Neural progenitor cell (in vitro differentiated cells): ENCODE data around the gene IQCK. TPM values are rescaled to one million over a fixed set of nuclear protein-coding genes. Genes with fewer than 3 reads are reported as not detected.
A peak's percentile ranks its signal among the peaks of the same experiment; 100 is the strongest.

Source experiments
- DNase-seq: peaks from one replicate; pipeline ENCODE4 v3.0.0-alpha.2; 2016; ENCODE audit warnings: low spot score
- H2AFZ ChIP-seq: fragments of 200-600 bp; sonication (generic); replicated peaks from 2 replicates; pipeline ENCODE4 v1.6.1; 2016; ENCODE audit warnings: antibody characterized with exemption
- H3F3A ChIP-seq: fragments of 200-600 bp; sonication (generic); 2 replicates; pipeline ENCODE4 v1.6.1; 2016; ENCODE audit warnings: antibody characterized with exemption, low read depth
- H3K27ac ChIP-seq: fragments of 200-600 bp; sonication (generic); 2 replicates; pipeline ENCODE4 v1.5.1; 2016; ENCODE audit warnings: mild to moderate bottlenecking
- H3K27me3 ChIP-seq: fragments of 200-600 bp; sonication (generic); 2 replicates; pipeline ENCODE4 v1.6.1; 2016; ENCODE audit warnings: mild to moderate bottlenecking, moderate library complexity
- H3K36me3 ChIP-seq: fragments of 200-600 bp; sonication (generic); 2 replicates; pipeline ENCODE4 v1.5.1; 2016
- H3K4me1 ChIP-seq: fragments of 200-600 bp; sonication (generic); 2 replicates; pipeline ENCODE4 v1.6.1; 2016; ENCODE audit warnings: mixed run types
- H3K4me2 ChIP-seq: fragments of 200-600 bp; sonication (generic); 2 replicates; pipeline ENCODE4 v1.6.1; 2016
- H3K4me3 ChIP-seq: fragments of 200-600 bp; sonication (generic); 2 replicates; pipeline ENCODE4 v1.5.1; 2016
- H3K79me2 ChIP-seq: fragments of 200-600 bp; sonication (generic); 2 replicates; pipeline ENCODE4 v1.6.1; 2016; ENCODE audit warnings: low read depth
- H3K9ac ChIP-seq: fragments of 200-600 bp; sonication (generic); 2 replicates; pipeline ENCODE4 v1.6.1; 2016
- H3K9me3 ChIP-seq: fragments of 200-600 bp; sonication (generic); 2 replicates; pipeline ENCODE4 v1.5.1; 2016; ENCODE audit warnings: low read depth
- H4K20me1 ChIP-seq: fragments of 200-600 bp; sonication (generic); 2 replicates; pipeline ENCODE4 v1.6.1; 2016; ENCODE audit warnings: low read depth
- H3K27ac Mint-ChIP-seq: 3 replicates; pipeline ENCODE4 v1.8.0; 2021; ENCODE audit warnings: mixed read lengths
- H3K27me3 Mint-ChIP-seq: 2 replicates; pipeline ENCODE4 v1.8.0; 2022; ENCODE audit warnings: low read depth, mild to moderate bottlenecking, inconsistent platforms, moderate library complexity, mixed read lengths; ENCODE audit not compliant: insufficient read depth
- H3K36me3 Mint-ChIP-seq: 3 replicates; pipeline ENCODE4 v1.8.0; 2021; ENCODE audit warnings: mixed read lengths
- H3K4me1 Mint-ChIP-seq: 3 replicates; pipeline ENCODE4 v1.8.0; 2021; ENCODE audit warnings: mixed read lengths
- H3K4me3 Mint-ChIP-seq: 3 replicates; pipeline ENCODE4 v1.8.0; 2021; ENCODE audit warnings: mild to moderate bottlenecking, moderate library complexity, mixed read lengths
- H3K9me3 Mint-ChIP-seq: 3 replicates; pipeline ENCODE4 v1.8.0; 2020; ENCODE audit warnings: mixed read lengths
- EZH2 ChIP-seq: fragments of 200-600 bp; sonication (generic); IDR thresholded peaks from 2 replicates; pipeline ENCODE4 v1.6.1; 2017; ENCODE audit warnings: antibody characterized with exemption, mild to moderate bottlenecking, moderate library complexity
- EZH2phosphoT487 ChIP-seq: fragments of 200-600 bp; sonication (generic); IDR thresholded peaks from 2 replicates; pipeline ENCODE4 v1.6.1; 2017; ENCODE audit warnings: antibody characterized with exemption
- total RNA-seq: library from RNA; depleted of rRNA; stranded (reverse); fragments of >200 nt; gene quantifications from 2 replicates; pipeline ENCODE4 v1.2.3, GENCODE V29; 2015; ENCODE audit warnings: low replicate concordance
- TF ChIP-seq, protein P1 (sequence below): fragments of 200-600 bp; sonication (generic); IDR thresholded peaks from 2 replicates; pipeline ENCODE4 v1.5.1; 2017; ENCODE audit warnings: antibody characterized with exemption, mild to moderate bottlenecking

IQCK gene
- total RNA-seq, 1 donor from 2014 or later = 22.1 TPM

GRCh38 chr16:19874026-19874425 is 156.0 kb downstream of the IQCK start:
- Histone ChIP-seq H3K9ac (no peak overlapping the region), H3K79me2 (peaks cover 99% of the 10 kb centered on the region), H3F3A (peaks cover 28% of the 10 kb centered on the region), H2AFZ (no peak overlapping the region), H3K27ac (no peak overlapping the region), H3K9me3 (no peaks in the 10 kb centered on the region), H3K4me3 (no peak overlapping the region), H3K4me1 (peaks cover 25% of the 10 kb centered on the region), H4K20me1 (peaks cover 45% of the 10 kb centered on the region), H3K36me3 (no peaks in the 10 kb centered on the region), H3K27me3 (no peaks in the 10 kb centered on the region), H3K4me2 (no peak overlapping the region)
- DNase-seq = no peak
- no peaks in the 10 kb centered on the region for H3K27me3 Mint-ChIP-seq
- no peaks in the 10 kb centered on the region for H3K9me3 Mint-ChIP-seq
- H3K4me3 Mint-ChIP-seq = no peak overlapping the region
- H3K36me3 Mint-ChIP-seq = peaks cover 36% of the 10 kb centered on the region
- TF ChIP-seq EZH2phosphoT487 (no peak), EZH2 (no peak)
- TF ChIP-seq, protein P1, sequence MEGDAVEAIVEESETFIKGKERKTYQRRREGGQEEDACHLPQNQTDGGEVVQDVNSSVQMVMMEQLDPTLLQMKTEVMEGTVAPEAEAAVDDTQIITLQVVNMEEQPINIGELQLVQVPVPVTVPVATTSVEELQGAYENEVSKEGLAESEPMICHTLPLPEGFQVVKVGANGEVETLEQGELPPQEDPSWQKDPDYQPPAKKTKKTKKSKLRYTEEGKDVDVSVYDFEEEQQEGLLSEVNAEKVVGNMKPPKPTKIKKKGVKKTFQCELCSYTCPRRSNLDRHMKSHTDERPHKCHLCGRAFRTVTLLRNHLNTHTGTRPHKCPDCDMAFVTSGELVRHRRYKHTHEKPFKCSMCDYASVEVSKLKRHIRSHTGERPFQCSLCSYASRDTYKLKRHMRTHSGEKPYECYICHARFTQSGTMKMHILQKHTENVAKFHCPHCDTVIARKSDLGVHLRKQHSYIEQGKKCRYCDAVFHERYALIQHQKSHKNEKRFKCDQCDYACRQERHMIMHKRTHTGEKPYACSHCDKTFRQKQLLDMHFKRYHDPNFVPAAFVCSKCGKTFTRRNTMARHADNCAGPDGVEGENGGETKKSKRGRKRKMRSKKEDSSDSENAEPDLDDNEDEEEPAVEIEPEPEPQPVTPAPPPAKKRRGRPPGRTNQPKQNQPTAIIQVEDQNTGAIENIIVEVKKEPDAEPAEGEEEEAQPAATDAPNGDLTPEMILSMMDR = no peak
- peak overlapping the region; percentile 90 for H3K27ac Mint-ChIP-seq
- peaks cover 43% of the 10 kb centered on the region for H3K4me1 Mint-ChIP-seq

- H3K9me3 ChIP-seq = no peaks in the 10 kb centered on the region
- H3K4me1 Mint-ChIP-seq = peaks cover 49% of the 10 kb centered on the region
- no peaks in the 10 kb centered on the region for H3K27me3 Mint-ChIP-seq
- H3K4me1 ChIP-seq = peaks cover 33% of the 10 kb centered on the region
- peak overlapping the region; percentile 11 for H3K27ac Mint-ChIP-seq
- DNase-seq = no peak
- peaks cover 36% of the 10 kb centered on the region for H3F3A ChIP-seq
- no peak overlapping the region for H3K27ac ChIP-seq
- H3K9me3 Mint-ChIP-seq = no peaks in the 10 kb centered on the region
- no peaks in the 10 kb centered on the region for H3K36me3 ChIP-seq
- TF ChIP-seq EZH2phosphoT487 = no peak
- TF ChIP-seq, protein P1 = no peak
- TF ChIP-seq EZH2 = no peak
- peaks cover 99% of the 10 kb centered on the region for H3K79me2 ChIP-seq
- no peak overlapping the region for H2AFZ ChIP-seq
- H3K9ac ChIP-seq = no peak overlapping the region
- peaks cover 54% of the 10 kb centered on the region for H4K20me1 ChIP-seq
- peaks cover 36% of the 10 kb centered on the region for H3K36me3 Mint-ChIP-seq
- H3K27me3 ChIP-seq = no peaks in the 10 kb centered on the region
- H3K4me3 ChIP-seq = no peak overlapping the region
- H3K4me2 ChIP-seq = no peak overlapping the region
- no peak overlapping the region for H3K4me3 Mint-ChIP-seq
Measured at GRCh38 chr16:19874851-19875546, 156.9 kb downstream of the IQCK start.

DNA sequence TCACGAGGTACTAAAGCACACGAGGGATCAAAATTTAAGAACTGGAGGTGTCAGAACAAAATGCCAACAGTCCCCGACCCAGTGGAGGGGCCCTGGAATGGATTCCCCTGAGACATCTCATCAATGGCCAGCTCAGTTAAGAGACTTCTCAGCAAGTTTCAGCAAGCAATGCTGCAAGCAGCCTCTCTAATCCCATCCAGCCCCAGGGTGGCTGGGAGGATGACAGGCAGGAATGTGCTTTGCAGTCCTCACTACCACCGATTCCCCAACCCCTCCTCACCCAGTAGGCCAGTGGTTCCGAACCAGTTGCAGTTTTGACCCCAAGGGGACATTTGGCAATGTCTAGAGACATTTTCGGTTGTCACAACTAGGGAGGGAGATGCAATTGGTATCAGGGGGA is 157.8 kb downstream of the IQCK start:
- Histone ChIP-seq H3K4me3 (no peak overlapping the region), H3K27me3 (no peaks in the 10 kb centered on the region), H3F3A (peaks cover 45% of the 10 kb centered on the region), H3K9ac (no peak overlapping the region), H3K9me3 (no peaks in the 10 kb centered on the region), H4K20me1 (peaks cover 54% of the 10 kb centered on the region), H2AFZ (no peak overlapping the region), H3K79me2 (peaks cover 99% of the 10 kb centered on the region), H3K27ac (peak overlapping the region; percentile 77), H3K4me2 (peak overlapping the region; percentile 49), H3K36me3 (no peaks in the 10 kb centered on the region), H3K4me1 (peaks cover 33% of the 10 kb centered on the region)
- H3K27me3 Mint-ChIP-seq = no peaks in the 10 kb centered on the region
- TF ChIP-seq EZH2phosphoT487 = no peak
- TF ChIP-seq, protein P1 = no peak
- TF ChIP-seq EZH2 = no peak
- peaks cover 51% of the 10 kb centered on the region for H3K4me1 Mint-ChIP-seq
- H3K27ac Mint-ChIP-seq = no peak overlapping the region
- H3K4me3 Mint-ChIP-seq = no peak overlapping the region
- peaks cover 31% of the 10 kb centered on the region for H3K36me3 Mint-ChIP-seq
- peak; percentile 63 for DNase-seq
- no peaks in the 10 kb centered on the region for H3K9me3 Mint-ChIP-seq
